ENCODE measurements around the gene ZNF277.

ZNF277 gene

GRCh38 chr7:112364388-112364787, 157.9 kb downstream of the ZNF277 start:
- H3K9ac ChIP-seq: no peak overlapping the region
- no peaks in the 10 kb centered on the region for H4K20me1 ChIP-seq
- no peak overlapping the region for H3K4me3 ChIP-seq
- peaks cover 0 to 15% (median 9%) of the 10 kb centered on the region in 11 experiments; a peak in 13 of 22 replicates for H3K9me3 ChIP-seq (replicated peaks in 1 of 11)
- no peaks in the 10 kb centered on the region for H3K36me3 ChIP-seq
- TF ChIP-seq Cebpa-rat (IDR thresholded peaks at IDR 0.05): no peak
- H3K4me1 ChIP-seq: no peaks in the 10 kb centered on the region
- H3K27me3 ChIP-seq: no peaks in the 10 kb centered on the region
- H3K27ac ChIP-seq: no peak overlapping the region
- no peak overlapping the region for H3K4me2 ChIP-seq

GRCh38 chr7:112365551-112365950, 159.1 kb downstream of the ZNF277 start:
- no peaks in the 10 kb centered on the region for H4K20me1 ChIP-seq
- H3K9ac ChIP-seq: no peak overlapping the region
- no peaks in the 10 kb centered on the region for H3K27me3 ChIP-seq
- H3K4me3 ChIP-seq: no peak overlapping the region
- H3K36me3 ChIP-seq: no peaks in the 10 kb centered on the region
- peaks cover 0 to 3% (median 0%) of the 10 kb centered on the region in 11 experiments; a peak in 5 of 22 replicates for H3K9me3 ChIP-seq (replicated peaks in 1 of 11)
- no peaks in the 10 kb centered on the region for H3K4me1 ChIP-seq
- no peak overlapping the region for H3K27ac ChIP-seq
- TF ChIP-seq Cebpa-rat (IDR thresholded peaks at IDR 0.05): no peak
- H3K4me2 ChIP-seq: no peak overlapping the region

- H3K27ac ChIP-seq: no peak overlapping the region
- no peaks in the 10 kb centered on the region for H3K27me3 ChIP-seq
- no peaks in the 10 kb centered on the region for H3K4me1 ChIP-seq
- no peaks in the 10 kb centered on the region for H4K20me1 ChIP-seq
- no peak overlapping the region for H3K4me2 ChIP-seq
- H3K9me3 ChIP-seq (replicated peaks in 1 of 11): no peaks in the 10 kb centered on the region
- H3K4me3 ChIP-seq: no peak overlapping the region
- no peak overlapping the region for H3K9ac ChIP-seq
- TF ChIP-seq Cebpa-rat (IDR thresholded peaks at IDR 0.05): no peak
- no peaks in the 10 kb centered on the region for H3K36me3 ChIP-seq
Measured at GRCh38 chr7:112366886-112367285, 160.4 kb downstream of the ZNF277 start.

GRCh38 chr7:112370436-112370835, 163.9 kb downstream of the ZNF277 start:
- Histone ChIP-seq H4K20me1 (no peaks in the 10 kb centered on the region), H3K4me1 (no peaks in the 10 kb centered on the region), H3K4me3 (no peak overlapping the region), H3K27me3 (no peaks in the 10 kb centered on the region), H3K9ac (no peak overlapping the region), H3K27ac (no peak overlapping the region), H3K4me2 (no peak overlapping the region), H3K36me3 (no peaks in the 10 kb centered on the region), H3K9me3 (replicated peaks in 1 of 11) (no peaks in the 10 kb centered on the region)
- TF ChIP-seq Cebpa-rat (IDR thresholded peaks at IDR 0.05): no peak

GRCh38 chr7:112371701-112372100, 165.2 kb downstream of the ZNF277 start:
- Histone ChIP-seq H4K20me1 (no peaks in the 10 kb centered on the region), H3K9me3 (replicated peaks in 1 of 11) (no peaks in the 10 kb centered on the region)
- TF ChIP-seq Cebpa-rat (IDR thresholded peaks at IDR 0.05): no peak

GRCh38 chr7:112372101-112372500, 165.6 kb downstream of the ZNF277 start:
- no peaks in the 10 kb centered on the region for H4K20me1 ChIP-seq
- no peaks in the 10 kb centered on the region for H3K27me3 ChIP-seq
- H3K36me3 ChIP-seq: no peaks in the 10 kb centered on the region
- H3K4me2 ChIP-seq: no peak overlapping the region
- no peak for TF ChIP-seq Cebpa-rat (IDR thresholded peaks at IDR 0.05)
- H3K9ac ChIP-seq: no peak overlapping the region
- H3K9me3 ChIP-seq (replicated peaks in 1 of 11): no peaks in the 10 kb centered on the region
- H3K27ac ChIP-seq: no peak overlapping the region
- H3K4me1 ChIP-seq: no peaks in the 10 kb centered on the region
- H3K4me3 ChIP-seq: no peak overlapping the region

More at GRCh38 chr7:112371701-112372100, 165.2 kb downstream of the ZNF277 start:
- Histone ChIP-seq H3K4me2 (no peak overlapping the region), H3K4me3 (no peak overlapping the region), H3K9ac (no peak overlapping the region), H3K4me1 (no peaks in the 10 kb centered on the region), H3K27me3 (no peaks in the 10 kb centered on the region), H3K36me3 (no peaks in the 10 kb centered on the region), H3K27ac (no peak overlapping the region)

- Histone ChIP-seq H3K27me3 (no peaks in the 10 kb centered on the region), H4K20me1 (no peaks in the 10 kb centered on the region), H3K9ac (no peak overlapping the region), H3K9me3 (replicated peaks in 1 of 11) (0 out of 22 replicates have a peak, but pooled peaks cover 0 to 4% (median 0%) of the 10 kb centered on the region in 11 experiments), H3K4me3 (no peak overlapping the region), H3K4me1 (no peaks in the 10 kb centered on the region), H3K27ac (no peak overlapping the region), H3K36me3 (no peaks in the 10 kb centered on the region), H3K4me2 (no peak overlapping the region)
- TF ChIP-seq Cebpa-rat (IDR thresholded peaks at IDR 0.05): no peak
Measured at GRCh38 chr7:112377593-112377992, 171.1 kb downstream of the ZNF277 start.

GRCh38 chr7:112381311-112382091, 175.0 kb downstream of the ZNF277 start:
- Histone ChIP-seq H3K4me2 (no peak overlapping the region), H3K9me3 (replicated peaks in 1 of 11) (peaks cover 0 to 4% (median 0%) of the 10 kb centered on the region in 11 experiments; a peak in 1 of 22 replicates), H3K9ac (no peak overlapping the region), H3K4me3 (no peak overlapping the region), H3K36me3 (no peaks in the 10 kb centered on the region), H3K4me1 (peaks cover 0 to 6% (median 0%) of the 10 kb centered on the region in 10 experiments; a peak in 2 of 20 replicates), H3K27ac (no peak overlapping the region), H4K20me1 (no peaks in the 10 kb centered on the region), H3K27me3 (no peaks in the 10 kb centered on the region)
- no peak for TF ChIP-seq Cebpa-rat (IDR thresholded peaks at IDR 0.05)

- no peak for TF ChIP-seq Cebpa-rat (IDR thresholded peaks at IDR 0.05)
- Histone ChIP-seq H3K9me3 (replicated peaks in 1 of 11) (peaks cover 0 to 4% (median 0%) of the 10 kb centered on the region in 11 experiments; a peak in 1 of 22 replicates), H3K36me3 (no peaks in the 10 kb centered on the region), H3K27me3 (no peaks in the 10 kb centered on the region), H3K4me1 (peaks cover 0 to 6% (median 0%) of the 10 kb centered on the region in 10 experiments; a peak in 2 of 20 replicates), H4K20me1 (no peaks in the 10 kb centered on the region), H3K27ac (no peak overlapping the region), H3K4me3 (no peak overlapping the region), H3K9ac (no peak overlapping the region), H3K4me2 (no peak overlapping the region)
Measured at GRCh38 chr7:112383671-112384417, 177.3 kb downstream of the ZNF277 start.

All from BLaER1 treated with 17β-estradiol and CSF1 and Interleukin-3, amounts not matched to agents 10 nM and 100 nM (cell line).